Stimulated activated naive CD4-positive, alpha-beta T cell treated with Interleukin-2 at 50 U/mL for 16 hours (primary cell): ENCODE results near the gene FAM20A.

Experiments used
- DNase-seq: peaks from one replicate; lab custom pipeline; 2025; lab: John Stamatoyannopoulos, UW

FAM20A gene

DNA sequence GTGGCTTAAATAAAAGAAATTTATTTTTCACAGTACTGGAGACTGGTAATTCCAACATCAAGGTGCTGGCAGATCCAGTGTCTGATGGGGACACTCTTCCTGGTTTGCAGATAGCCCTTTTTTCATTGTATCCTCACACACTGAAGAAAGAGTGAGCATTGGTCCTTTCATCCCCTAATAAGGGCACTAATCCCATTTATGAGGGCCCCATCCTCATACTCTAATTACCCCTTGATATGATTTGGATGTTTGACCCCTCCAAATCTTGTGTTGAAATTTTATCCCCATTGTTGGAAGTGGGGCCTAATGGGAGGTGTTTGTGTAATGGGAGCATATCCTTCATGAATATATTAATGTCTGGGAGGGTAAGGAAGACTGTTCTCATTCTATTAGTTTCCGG, 9.4 kb upstream of the FAM20A start:
- DNase-seq: no peak

- no peak for DNase-seq
Observed at GRCh38 chr17:68608515-68609130, 7.5 kb upstream of the FAM20A start.

DNA sequence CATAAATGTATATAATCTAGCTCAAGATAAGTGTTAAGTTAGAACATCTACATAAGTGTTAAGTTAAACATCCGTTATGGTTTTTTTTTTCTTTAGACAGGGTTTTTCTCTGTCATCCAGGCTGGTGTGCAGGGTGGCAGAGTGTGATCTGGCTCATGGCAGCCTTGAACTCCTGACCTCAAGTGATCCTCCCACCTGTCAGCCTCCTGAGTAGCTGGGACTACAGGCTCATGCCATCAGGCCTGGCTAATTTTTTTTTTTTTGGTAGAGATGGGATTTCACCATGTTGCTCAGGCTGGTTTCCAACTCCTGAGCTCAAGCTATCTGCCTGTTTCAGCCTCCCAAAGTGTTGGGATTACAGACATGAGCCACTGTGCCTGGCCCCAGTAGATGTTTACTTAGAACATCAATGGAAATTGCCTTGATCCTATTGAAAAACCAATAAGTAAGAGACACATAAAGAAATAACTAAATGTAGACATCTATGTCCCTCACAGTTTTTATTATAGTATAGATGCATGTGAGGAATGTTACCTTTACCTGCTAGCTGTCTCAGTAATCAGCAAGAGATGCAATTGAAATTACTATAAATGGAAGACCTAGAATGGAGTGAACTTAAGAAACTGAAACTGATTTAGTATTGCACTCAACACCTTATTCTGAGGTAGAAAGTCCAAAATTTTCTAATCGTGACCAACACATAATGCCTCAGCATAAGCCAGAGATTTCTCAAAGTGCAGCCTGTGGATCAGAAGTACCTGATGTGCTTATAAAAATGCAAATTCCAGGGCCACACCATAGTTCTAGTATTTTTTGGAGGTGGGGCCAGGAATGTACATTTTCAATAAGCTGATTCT, 5.5 kb upstream of the FAM20A start:
- DNase-seq: no peak

- DNase-seq: no peak
Observed at GRCh38 chr17:68605914-68606313, 4.7 kb upstream of the FAM20A start.

DNA sequence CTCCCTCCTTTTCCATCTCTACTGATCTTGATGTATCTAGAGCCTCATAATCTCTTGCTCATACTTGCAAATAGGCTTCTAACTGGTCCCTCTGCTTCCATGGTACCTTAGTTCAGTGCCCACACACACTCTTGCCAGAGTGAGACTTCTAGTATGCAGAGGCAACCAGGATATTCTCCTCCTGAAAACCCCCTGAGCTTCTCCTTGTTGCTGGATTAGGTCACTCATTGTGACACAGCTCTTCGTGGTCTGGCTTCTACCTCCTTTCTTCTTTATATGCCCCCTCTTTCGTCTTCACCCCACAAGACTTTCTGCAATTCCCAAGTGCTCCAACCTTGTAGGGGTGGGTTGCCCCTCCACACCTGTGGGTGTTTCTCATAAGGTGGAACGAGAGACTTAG, 2.5 kb upstream of the FAM20A start:
- DNase-seq: no peak

DNA sequence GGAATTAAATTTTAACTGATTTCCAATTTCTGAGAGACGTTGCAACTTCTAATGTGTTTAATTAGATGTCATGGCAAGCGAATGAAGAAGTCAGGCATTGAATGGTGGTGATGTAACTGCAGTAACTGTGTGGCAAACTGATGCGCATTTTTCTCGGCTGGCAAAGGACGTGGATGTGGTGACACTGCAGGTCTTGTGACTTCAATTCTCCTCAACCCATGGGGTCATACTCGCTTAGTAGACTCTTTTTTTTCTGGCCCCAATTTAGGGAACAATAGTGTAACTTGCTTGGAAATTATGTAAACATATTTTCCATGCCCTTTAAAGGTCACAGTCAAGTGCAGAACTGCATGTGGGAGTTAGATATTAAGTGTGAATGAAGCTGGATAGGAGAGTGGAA, 1.9 kb upstream of the FAM20A start:
- no peak for DNase-seq

GRCh38 chr17:68602289-68602688, 1.1 kb upstream of the FAM20A start:
- DNase-seq: no peak

GRCh38 chr17:68601565-68602288, 560 bp upstream of the FAM20A start:
- DNase-seq: no peak

DNA sequence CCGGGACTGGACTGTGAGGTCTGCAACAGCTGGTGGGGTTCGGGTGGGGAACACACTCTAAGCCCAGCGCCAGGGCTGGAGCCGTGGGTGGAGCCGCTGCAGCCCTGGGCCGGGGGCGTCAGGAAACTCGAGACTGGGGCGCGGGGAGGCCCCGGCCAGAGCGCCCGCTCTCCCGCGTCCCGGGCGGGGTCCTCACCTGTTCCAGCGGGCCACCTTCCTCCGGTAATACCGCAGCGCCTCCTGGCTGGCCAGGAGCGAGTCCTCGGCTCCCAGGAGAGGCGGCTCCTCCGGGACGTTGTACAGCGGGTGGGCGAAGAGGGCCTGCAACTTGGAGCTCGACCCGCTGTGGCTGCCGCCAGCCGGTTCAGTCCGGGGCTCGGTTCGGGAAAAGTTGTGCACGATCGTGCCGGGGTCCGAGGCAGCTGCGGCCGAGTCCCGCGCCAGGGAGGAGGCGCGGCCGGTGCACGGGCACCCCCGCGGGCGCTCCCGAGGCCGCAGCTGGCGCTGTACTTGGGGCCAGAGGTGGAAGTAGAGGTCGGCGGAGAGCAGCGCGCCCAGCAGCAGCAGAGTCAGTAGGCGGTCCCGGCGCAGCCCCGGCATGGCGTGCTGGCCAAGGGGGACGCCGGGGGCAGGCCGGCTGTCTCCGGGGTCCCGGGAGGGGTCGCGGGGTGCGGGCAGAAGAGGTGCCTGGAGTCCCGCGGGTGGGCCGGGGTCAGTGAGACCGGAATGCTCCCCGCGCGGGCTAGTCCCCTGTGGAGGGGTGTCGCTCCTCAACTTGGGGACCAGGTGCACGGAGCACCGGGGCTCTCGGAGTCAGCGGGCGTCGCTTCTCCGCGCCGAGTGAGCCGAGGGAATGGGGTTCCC, 868 bp downstream of the FAM20A start:
- DNase-seq: no peak

DNA sequence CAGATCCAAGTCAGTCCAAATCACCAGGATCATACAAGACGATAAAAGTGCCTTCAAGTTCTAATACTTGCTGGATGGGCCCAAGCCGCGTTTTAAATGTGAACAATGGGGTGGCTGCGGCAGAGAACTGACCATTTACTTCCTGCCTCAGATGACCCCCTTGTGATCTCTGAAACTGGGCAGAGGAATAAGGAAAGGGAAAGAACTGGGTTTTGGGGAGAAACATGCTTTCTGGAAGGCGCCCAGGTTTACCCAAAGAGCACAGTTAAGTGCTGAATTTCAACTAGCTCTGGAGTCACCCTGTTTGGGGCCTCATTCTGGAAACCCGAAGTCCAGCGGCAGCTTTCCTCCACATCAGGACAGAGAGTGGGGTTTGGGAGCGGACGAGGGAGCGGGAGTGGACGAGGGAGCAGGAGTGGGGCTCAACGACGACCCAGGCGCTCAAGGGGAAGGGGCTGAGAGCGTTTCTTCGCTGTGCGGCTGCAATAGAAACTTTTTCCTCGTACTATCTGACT, 1.6 kb downstream of the FAM20A start:
- DNase-seq: no peak

DNA sequence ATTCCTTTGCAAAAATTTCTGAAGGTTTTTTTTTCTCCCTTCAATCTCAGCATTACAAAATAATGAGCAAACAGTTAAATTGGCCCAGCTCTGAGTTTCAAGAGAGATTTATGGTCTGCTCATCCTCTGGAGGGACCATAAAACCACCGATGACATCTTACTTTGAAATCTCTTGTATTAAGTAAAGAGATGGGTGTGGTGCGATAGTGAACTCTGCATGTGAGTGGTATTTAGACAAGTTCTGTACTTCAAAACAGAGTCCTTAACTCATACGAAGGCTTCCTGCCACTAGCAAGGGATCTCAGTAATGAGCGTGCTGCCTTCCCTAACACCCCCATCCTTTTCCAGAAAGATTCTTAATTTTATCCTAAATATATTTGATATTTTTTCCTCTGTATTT, 2.1 kb downstream of the FAM20A start:
- no peak for DNase-seq

DNA sequence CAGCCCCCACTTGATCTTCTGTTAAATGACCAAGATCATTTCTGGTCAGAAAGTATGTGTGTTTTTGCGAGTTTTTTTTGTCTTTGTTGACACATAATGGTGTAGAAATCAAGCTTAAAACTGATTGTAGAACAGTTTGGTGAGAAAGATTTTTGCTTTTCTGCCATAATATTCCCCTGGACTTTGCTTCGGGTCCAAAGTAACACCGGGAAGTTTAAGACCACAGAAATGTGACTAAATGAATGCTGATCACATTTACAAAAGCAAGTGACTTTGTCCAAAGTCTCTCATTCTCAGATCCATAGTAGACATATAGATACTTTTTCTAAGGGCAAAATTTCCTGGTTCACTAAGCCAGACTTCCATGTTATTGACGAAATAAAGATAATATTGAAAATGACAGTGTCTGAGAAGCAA, 2.6 kb downstream of the FAM20A start:
- no peak for DNase-seq

DNA sequence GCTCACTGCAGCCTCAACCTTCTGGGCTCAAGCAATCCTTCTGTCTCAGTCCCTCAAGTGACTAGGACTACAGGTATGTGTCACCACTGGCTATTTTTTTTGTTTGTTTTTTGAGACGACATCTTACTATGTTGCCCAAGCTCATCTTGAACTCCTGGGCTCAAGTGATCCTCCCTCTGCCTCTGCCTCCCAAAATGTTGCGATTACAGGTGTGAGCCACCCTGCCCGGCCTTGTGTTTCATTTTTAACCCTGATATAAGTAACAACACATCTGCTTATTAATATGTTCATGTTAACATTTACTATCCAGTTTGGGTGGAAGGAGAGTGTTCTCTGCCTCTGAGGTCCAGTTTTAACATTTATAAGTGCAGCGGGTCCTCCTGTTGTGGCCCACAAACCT, 3.1 kb downstream of the FAM20A start:
- DNase-seq: no peak

DNA sequence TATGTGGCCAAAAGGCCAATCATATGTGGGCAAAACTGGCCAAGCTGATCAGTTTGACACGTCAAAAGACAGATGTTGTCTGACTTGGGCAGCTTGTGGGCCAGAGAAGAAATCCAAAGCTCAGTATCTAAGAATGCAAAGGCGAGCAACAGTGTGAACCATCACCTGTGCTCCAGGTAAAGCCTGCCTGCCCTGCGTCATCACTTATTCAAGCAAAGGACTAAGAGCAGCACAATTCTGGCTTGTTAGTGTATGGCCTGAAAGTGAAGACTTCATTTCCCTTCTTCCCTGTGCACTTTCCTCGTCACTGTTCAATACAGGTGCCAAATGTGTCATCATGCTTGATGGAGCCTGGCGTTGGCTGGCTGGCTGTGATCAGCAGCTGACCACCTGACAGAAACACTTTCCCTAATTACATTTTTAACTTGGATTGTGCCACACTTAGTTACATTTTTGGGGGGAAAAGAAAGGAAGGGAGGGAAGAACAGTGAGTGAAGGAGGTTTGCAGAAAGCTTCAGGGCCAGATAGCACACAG, 4.7 kb downstream of the FAM20A start:
- no peak for DNase-seq

DNA sequence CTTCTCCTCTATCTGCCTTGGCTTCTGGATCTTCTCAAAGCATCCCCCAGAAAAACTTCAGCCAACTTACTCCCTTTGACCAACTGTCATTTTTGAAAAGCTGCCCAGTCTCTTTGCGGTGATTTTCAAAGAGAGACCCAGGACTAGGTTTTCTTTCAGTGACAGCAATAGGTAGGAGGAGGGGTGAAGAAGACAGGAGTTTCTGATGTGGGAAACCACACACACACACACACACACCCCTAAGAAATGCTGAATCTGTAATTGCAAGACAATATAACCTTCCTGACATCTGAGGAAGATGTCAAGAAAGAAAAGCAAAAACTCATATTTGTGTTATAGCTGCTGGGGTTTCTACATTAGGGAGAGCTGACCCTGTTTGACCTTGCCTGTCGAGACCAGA, 5.2 kb downstream of the FAM20A start:
- no peak for DNase-seq

DNA sequence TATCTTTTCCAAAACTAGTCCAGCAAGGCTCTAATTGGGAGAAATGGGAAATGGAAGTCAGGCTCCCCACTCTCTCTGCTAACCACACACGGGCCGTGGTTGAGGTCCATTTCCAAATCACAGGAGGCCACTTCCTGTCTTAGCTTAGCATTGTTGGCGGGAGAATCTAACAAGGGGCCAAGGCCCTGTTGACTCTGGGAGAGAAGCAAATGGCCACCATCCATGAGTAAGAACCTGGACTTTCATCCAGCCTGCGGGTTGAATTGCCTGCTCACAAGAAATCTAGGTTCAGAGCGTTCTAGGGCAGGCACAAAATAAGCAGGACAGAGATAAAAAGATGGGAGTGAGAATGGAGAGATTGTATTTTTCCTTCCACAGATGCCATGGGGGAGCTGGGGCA, 5.7 kb downstream of the FAM20A start:
- DNase-seq: no peak

- DNase-seq: no peak
Observed at GRCh38 chr17:68594552-68594951, 6.6 kb downstream of the FAM20A start.

DNA sequence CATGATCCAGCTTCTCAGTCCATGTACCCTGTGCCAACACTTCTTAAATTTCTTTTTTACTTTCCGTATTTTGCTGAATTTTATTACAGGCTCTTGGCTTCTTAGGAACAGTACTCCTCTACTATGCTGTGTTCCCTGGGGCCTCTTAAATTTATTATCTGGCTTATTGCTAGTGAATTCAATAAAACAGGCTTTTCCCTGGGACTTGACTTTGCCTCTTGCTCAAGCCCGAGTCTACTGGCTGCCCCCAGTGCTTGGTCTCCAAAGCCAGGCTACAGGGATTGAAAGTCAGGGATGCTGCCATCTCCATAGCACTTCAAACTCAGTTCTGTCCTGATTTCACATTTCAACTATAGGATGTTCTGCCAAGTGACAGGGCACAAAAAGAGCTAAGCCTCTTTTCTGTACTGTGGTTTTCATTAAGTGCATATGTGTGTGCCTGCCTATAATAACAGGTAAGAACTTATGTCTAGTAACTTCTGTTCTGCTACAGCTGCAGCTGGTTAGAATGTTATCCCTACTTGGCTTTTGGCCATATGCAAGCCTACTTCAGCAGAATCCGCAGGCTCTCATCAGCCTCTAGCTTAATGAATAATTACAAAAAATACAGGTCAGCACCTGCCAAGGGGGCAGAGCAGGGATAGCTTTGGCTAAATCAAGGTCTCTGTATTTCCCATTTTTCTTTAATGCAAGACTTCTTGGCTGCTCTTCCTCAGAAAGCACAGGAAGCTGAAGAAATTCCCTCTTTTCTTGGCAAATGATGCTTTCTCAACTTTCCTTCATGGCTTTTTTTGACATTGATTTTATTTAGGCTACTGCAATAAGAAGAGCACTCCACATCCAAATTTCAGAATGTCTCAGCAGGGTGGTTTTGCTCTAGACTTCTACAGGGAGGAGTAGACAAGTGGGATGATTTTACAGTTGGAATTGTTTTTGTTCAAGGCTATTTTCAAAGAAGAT, 8.2 kb downstream of the FAM20A start:
- DNase-seq: no peak

GRCh38 chr17:68592009-68592408, 9.2 kb downstream of the FAM20A start:
- no peak for DNase-seq

DNA sequence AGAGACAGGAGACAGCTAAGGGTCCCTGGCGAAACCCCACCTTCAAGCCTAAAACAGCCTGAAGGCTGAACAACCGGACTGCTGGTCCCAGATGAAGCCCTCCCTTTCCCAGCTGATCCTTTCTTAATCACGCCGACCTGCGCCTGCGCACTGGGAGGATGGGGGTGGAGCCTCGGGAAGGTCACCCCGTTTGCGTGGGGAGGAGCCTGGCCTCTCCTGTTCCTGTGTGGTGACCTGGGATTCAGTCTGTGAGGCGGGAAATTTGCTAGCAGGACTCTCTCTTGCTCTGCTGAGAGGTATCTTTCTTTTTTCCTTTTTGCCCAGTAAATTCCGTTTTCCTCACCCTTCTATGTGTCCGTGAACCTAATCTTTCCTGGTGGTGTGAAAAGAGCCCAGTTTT, 9.6 kb downstream of the FAM20A start:
- no peak for DNase-seq
